Raji (cell line): ENCODE results near the gene MANSC4.
A peak's percentile ranks its signal among the peaks of the same experiment; 100 is the strongest.

Source experiments
- POLR2A ChIP-seq: IDR thresholded peaks from 2 replicates; pipeline ENCODE4 v1.6.1; 2011; ENCODE audit warnings: low read depth, low read length, control low read depth; ENCODE audit not compliant: insufficient read depth

MANSC4 gene

DNA sequence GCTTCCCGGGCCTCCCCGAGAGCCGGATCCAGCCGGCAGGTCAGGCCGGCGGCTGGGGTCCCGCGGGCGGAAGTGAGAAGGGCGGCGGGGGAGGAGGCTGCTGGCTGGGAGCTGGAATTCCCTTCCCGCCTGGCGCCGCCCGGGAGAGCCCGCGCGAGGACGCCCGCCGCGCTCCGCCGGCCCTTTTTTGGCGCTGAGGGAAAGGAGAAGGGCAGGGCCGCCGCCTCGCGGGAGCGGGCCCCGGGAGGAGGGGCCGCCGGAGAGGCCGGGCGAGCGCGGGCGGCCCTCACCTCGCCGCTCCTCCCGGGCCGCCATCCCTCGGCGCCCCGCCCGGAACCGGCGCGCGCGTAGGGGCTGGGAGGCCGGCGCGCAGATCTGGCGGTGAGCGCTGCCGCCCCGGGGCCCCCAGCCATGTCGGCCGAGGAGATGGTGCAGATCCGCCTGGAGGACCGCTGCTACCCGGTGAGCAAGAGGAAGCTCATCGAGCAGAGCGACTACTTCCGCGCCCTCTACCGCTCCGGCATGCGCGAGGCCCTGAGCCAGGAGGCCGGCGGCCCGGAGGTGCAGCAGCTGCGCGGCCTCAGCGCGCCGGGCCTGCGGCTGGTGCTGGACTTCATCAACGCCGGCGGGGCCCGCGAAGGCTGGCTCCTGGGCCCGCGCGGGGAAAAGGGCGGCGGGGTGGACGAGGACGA, at the start of gene MANSC4, which contains the start of gene KLHL42:
Gene MANSC4, minus strand, starts transcription at position 317 of the 692 bp plus-strand sequence. CDS start 8,960 bp downstream, outside the sequence.
Gene KLHL42, plus strand, starts transcription at position 314 of the 692 bp plus-strand sequence. Its CDS starts 98 bp downstream, at position 412.
- peak; percentile 74 for TF ChIP-seq POLR2A

DNA sequence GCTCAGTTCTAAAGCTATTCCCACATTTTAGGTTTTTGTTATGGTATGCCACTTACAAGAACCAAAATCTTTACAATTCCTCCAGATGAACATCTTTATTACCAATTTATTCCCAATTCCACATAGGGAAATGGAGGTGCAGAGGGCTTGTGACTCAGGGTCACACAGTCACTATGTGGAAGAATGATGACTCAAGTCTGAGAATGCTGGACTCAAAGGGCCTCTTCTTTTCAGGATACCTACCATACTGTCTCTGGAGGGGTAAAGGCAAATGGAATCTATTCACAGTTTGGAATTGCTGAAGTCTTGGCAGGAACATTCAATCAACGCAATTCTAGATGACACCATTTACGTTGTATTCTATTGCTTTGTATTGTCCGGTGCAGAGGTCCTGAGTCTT, 48.2 kb upstream of the MANSC4 start:
- TF ChIP-seq POLR2A, result no peak

DNA sequence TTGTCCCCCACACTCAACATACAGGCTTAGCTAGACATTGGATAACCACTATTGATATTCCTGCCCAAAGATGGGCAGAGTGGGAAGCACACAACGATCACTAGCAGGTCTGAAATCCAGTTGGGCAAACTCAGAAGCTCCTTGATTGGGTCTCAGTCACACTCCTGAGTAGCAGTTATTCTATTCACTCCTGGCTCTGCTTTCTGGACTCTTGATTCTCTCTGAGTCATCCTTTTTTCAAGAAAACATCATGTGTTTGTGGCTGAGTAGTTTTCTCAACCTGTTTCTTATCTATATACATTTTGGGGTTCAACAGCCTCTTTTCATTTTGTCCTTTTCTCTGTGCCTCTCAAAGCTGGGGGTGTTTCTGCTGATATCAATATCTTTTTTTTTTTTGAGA, 46.0 kb upstream of the MANSC4 start:
- no peak for TF ChIP-seq POLR2A

DNA sequence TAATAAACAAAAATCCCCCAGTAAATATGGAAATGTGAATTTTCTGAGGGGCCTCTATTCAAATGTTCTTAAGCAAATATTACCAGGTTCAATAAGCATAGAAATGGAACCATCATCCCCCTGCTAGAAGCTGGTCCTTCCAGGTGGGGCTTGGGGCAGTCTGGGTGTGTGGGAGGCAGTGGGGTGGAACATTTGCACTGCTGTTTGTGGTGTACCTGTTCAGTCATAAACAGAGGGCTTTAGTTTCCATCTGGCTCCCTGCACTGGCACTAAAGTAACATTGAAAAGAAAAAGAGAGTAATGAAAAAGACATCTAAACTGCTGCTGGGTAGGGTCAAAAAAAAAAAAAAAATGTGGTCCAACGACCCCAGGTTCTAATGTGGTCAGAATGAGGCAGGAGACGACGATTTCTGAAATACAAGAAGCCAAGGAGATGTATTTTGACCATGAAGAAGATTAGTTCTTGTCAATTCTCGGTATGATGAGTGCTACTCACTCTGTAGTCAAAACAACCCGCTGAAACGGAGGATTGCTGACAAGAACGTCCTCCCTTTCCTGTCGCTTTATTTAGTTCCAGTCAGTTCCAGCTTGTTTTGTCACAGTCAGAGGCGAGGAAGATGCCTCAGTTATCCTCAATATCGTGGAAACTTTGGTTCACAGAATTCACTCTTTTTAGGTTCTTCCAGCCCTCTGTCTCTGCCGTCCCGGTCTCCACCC, 44.2 kb upstream of the MANSC4 start:
- peak; percentile 52 for TF ChIP-seq POLR2A

DNA sequence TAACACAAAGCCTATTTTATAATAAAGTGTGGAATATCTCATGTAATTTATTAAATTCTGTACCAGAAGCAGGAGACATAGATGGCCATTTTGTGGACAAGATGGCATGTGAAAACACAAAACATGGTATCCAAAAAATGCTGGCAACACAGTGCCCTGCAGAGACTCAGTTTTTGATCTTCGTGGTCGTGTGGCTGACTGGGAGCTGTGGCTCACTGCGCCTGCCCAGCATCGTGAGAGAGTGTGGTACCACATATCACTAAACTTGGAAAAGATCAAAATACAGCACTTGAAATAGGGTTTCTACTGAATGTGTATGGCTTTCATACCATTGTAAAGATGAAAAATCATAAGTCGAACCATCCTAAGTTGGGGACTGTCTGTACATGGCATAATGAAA, 43.0 kb upstream of the MANSC4 start:
- peak; percentile 21; the same call in 1 of the 2 replicates for TF ChIP-seq POLR2A

DNA sequence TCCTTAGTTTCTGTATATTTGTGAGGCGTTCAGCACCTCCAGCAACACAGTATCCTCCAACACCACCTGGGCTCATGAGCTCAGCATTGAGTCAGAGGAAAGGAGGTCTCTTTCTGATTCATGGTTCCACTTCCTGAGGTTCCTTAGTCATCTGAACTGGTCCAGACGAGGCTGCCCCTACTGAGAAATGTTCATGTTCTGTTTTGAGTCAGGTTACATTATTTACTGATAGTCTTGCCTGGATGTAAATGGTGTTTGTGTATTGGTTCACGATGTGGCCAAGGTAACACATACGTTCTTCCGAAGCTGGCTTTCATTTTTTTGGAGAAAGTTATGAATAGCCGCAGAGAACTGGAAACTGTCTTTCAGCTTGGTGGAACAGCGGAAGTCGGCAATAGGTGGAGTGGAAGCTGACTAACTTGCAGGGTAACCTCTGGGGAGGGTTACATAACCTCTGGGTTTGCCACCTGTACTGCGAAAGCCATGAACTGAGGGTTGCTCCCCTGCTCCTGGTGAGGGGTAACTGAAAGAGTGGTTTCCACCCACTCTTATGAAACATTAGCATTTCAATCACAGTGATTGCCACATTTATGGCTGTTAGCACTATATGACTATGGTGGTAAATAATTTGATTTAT, 42.2 kb upstream of the MANSC4 start:
- TF ChIP-seq POLR2A, result no peak

DNA sequence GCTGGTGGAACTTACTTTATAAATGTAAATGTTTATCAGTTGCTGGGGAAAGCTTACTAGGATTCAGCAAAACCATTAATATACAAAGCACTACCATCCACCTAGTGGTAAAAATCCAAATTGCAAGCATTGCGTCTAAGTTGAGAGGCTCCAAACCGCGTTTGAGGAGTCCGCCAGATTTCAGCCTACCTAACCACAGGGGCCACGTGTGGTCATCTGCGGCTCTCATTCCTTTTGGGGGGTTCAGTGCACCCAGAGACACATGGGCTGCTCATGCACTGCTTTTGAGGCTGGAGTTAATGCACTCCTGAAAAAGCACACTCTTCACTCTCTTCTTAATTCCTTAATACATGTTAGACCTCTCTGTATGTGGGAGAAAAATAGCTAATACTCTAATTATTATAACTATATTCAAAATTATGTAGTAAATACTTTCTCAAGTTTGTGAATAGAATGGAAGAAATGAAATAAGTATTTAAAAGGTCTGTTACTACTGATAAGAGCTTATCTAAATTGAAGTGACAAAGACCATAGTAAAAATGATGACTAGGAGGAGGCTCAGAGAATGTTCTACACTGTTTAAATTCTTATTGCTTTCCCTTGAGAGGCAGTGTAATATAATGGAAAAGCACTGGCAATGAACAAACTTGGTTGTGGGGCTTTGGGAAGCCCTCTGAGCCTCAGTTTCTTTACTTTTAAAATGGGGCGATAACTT, 41.4 kb upstream of the MANSC4 start:
- no peak for TF ChIP-seq POLR2A

DNA sequence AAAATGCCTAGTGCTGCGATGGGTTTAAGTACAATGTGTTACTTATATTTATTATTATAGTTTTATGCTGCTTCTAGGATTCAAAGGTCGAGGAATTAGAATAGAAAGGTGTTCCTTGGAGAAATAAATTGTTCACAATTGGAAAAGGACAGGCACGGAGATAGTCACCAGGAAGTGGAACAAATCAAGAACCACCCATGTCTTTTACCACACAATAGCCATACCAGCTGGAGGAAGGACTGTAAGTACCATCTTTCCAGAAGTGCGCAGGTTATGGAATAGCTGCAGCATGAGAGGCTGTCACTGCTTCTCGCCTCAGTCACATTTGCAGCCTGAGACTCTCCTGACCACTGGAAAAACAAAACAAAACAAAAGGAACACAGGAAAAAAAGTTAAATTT, 40.5 kb upstream of the MANSC4 start:
- TF ChIP-seq POLR2A, result no peak

DNA sequence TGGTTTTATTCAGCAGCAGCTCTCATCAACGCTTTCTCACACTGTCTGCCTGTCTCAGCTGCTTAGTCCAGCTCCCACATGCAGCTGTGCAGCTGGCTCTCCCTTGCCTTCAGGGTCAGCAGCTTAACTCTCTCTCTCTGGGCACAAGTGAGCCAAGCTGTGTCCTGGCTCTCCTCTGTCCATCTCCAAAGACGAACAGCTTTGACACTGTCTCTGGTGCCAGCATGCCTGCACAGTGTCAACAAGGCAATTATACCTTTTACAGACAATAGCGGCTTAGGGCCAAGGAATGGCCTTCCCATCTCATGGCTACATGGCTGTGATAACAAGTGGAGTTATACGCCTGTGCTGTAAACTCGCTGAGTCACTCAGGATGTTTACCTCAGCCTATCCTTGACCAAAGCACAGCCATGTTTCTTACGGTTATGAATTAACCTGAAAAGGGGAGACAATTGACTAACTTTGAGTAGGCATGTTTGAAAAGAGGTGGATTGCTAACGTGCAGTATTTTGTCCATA, 38.4 kb upstream of the MANSC4 start:
- no peak for TF ChIP-seq POLR2A

DNA sequence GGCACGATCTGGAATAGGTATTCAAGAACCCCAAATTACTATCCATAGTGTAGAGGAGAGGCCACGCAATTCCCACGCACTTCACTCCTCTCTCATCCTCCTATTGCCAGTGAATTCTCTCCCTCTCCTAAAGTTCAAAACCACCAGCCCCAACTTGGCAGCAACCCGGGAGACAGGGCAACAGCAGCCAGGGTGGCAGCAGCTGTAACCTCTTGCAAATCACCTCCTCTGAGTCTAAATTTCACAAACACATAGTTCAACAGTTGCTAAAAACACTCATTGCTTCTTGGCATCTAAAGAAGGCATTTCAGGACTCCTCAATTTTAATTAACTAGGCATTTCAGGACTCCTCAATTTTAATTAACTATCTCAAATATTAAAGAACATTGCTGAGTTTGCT, 37.7 kb upstream of the MANSC4 start:
- no peak for TF ChIP-seq POLR2A

DNA sequence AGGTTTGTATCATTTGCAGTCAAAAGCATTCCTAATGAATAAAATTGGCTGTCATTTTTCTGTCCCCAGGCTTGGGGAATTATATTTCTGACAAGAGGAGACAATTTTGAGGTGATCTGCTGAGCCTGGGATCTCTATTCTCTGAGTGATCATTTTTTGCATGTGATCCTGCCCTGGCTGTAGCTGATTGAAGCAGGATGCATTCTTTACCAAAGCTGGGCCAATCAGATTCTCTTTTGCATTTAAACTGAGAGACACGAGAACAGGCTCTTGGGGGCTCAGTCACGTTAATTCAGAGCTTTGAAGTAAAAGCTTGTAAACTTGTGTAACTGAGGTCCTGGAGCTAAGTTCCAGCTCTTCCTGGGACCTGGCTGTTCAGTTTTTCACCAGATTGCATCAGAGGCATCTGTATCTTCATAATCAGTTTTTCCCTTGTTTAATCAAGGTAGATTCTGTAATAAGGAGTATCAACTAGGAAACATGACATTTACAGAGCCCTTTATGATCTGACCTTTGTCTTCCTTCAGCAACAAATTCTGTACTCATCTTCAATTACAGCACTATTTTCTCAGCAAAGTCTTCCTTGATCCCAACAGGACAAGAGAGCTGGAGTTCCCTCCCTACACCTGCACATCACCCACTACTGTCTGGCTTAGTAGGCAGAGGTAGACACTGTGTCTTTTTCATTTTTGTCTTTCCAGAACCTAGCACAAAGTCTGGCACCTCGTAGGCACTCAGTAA, 35.0 kb upstream of the MANSC4 start:
- no peak for TF ChIP-seq POLR2A

DNA sequence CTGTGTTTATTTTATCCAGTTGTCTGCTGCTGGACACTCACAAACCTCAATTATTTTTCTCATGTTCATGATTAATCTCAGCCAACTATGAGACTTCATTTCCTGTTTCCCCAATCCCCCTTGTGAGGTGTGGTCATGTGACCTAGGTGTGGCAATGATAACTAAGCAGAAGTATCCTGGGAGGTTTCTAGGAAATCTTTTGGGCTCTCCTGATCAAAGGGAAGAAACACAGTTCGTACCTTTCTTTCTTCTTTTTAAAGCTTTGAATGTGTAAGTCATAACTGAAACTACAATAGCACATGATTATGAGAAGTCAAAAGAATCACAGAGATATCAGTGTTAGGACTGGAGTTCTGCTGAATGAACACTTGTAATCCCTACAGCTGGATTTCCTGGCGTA, 34.4 kb upstream of the MANSC4 start:
- TF ChIP-seq POLR2A, result no peak

DNA sequence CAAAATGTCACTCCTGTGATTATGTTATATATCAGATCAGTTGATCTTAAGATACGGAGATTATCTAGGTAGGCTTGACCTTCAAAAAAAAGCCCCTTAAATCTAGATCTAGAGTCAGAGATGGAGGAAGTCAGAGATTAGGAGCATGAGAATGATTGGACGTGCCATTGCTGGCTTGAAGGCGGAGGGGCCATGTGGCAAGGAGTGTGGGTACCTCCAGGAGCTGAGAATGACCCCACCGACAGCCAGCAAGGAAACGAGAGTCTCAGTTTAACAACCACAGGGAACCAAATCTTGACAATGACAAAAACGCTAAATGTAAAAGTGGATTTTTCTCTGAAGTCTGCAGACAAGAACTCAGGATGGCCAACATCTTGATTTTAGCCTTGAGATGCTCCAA, 32.5 kb upstream of the MANSC4 start:
- no peak for TF ChIP-seq POLR2A

DNA sequence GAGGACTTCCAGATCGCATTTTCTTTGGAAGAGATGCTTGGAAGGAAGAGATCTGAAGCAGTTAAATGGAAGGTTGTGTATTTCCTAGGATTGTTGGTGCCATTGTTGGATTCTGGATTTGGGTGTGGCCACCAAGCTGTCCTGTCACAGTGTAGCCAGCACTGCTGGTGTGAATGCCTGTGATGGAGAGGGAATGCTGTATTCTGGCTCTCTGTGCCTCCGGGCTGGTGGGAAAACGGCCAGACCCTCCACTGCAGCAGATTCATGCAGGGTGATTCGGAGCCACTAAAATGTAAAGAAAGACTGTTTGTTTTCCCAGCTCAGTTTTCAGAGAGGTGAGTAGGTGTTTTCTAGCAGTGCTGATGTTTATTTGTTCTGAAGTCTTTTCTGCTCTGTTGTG, 30.7 kb upstream of the MANSC4 start:
- no peak for TF ChIP-seq POLR2A
